HCT116 (cell line): ENCODE measurements around the gene ESYT1.
A peak's percentile ranks its signal among the peaks of the same experiment; 100 is the strongest.

ENCODE experiments used
- EZH2 ChIP-seq: fragments of 200-600 bp; sonication (generic); IDR thresholded peaks from 2 replicates; pipeline ENCODE4 v1.6.1; 2017; ENCODE audit warnings: antibody characterized with exemption, mixed run types
- FOSL1 ChIP-seq: IDR thresholded peaks from 2 replicates; pipeline ENCODE4 v1.6.1; 2012; ENCODE audit warnings: low read depth
- POLR2A ChIP-seq: IDR thresholded peaks from 2 replicates; pipeline ENCODE4 v1.7.0; 2011; ENCODE audit warnings: borderline replicate concordance; ENCODE audit not compliant: insufficient read depth, insufficient read length; ENCODE audit errors: extremely low read depth
- POLR2AphosphoS5 ChIP-seq: IDR thresholded peaks from 2 replicates; pipeline ENCODE4 v1.6.1; 2011; ENCODE audit warnings: mild to moderate bottlenecking, low read depth, low read length, moderate library complexity
- RAD21 ChIP-seq: IDR thresholded peaks from 2 replicates; pipeline ENCODE4 v1.6.1; 2012; ENCODE audit warnings: low read depth, mild to moderate bottlenecking
- TCF7L2 ChIP-seq: IDR thresholded peaks from 2 replicates; pipeline ENCODE4 v1.7.0; 2011; ENCODE audit warnings: borderline replicate concordance, inconsistent platforms; ENCODE audit not compliant: insufficient read depth, insufficient read length; ENCODE audit errors: extremely low read depth
- ZFX ChIP-seq: fragments of 450-650 bp; IDR thresholded peaks from 2 replicates; pipeline ENCODE4 v1.6.1; 2017
- ZNF274 ChIP-seq: fragments of 200-500 bp; sonication (Bioruptor generic); IDR thresholded peaks from 2 replicates; pipeline ENCODE4 v1.6.1; 2014; ENCODE audit warnings: mild to moderate bottlenecking, low read depth, low read length, inconsistent platforms
- TF ChIP-seq, protein P1 (sequence below), 3 experiments: fragments of 200-600 bp in 1 of 3; sonication (generic) in 1 of 3; IDR thresholded peaks in 2 of 3; conservative IDR thresholded peaks in 1 of 3; 2 replicates each; pipeline ENCODE4 v1.5.1; 2012 to 2017; ENCODE audit warnings: low read depth in 2 of 3, low read length in 2 of 3, antibody characterized with exemption in 1 of 3, borderline replicate concordance in 1 of 3, control low read depth in 1 of 3, mild to moderate bottlenecking in 1 of 3, mixed read lengths in 1 of 3, mixed run types in 1 of 3, moderate library complexity in 1 of 3; ENCODE audit not compliant: insufficient read depth in 1 of 3

DNA sequence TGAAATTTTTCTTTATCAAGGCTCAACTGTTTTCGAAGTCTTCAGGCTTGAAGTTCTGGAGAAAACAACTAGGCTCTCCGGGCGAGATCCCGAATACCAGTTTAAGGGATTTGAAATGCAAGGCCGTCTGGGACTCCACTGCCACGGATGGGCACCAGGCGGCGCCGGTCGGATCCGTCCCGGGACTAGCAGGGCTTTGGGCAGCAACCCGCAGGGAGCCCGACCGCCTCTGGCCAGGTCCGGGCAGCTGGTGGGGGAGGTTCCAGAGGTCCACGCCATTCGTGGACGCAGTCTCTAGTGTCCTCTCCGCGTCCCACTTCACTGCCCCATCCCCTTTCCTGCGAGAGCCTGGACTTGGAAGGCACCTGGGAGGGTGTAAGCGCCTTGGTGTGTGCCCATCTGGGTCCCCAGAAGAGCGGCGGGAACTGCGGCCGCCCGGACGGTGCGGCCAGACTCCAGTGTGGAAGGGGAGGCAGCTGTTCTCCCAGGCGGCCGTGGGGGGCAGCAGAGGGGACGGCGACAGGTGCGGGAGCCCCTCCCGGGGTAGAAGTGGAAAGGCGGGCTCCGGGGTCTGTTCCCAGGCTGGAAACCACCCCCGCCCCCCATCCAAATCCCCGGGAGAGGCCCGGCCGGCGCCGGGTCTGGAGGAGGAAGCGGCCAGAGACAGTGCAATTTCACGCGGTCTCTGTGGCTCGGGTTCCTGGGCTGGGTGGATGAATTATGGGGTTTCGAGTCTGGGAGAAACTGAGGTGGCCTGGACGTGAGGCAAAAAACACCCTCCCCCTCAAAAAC, 48.9 kb upstream of the ESYT1 start:
- peak; percentile 34 for TF ChIP-seq POLR2A
- peak; percentile 69 for TF ChIP-seq RAD21
- TF ChIP-seq POLR2AphosphoS5, result peak; percentile 47; the same call in 1 of the 2 replicates
- TF ChIP-seq, protein P1, sequence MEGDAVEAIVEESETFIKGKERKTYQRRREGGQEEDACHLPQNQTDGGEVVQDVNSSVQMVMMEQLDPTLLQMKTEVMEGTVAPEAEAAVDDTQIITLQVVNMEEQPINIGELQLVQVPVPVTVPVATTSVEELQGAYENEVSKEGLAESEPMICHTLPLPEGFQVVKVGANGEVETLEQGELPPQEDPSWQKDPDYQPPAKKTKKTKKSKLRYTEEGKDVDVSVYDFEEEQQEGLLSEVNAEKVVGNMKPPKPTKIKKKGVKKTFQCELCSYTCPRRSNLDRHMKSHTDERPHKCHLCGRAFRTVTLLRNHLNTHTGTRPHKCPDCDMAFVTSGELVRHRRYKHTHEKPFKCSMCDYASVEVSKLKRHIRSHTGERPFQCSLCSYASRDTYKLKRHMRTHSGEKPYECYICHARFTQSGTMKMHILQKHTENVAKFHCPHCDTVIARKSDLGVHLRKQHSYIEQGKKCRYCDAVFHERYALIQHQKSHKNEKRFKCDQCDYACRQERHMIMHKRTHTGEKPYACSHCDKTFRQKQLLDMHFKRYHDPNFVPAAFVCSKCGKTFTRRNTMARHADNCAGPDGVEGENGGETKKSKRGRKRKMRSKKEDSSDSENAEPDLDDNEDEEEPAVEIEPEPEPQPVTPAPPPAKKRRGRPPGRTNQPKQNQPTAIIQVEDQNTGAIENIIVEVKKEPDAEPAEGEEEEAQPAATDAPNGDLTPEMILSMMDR (IDR thresholded peaks at IDR 0.05 in 2 of 3, conservative IDR thresholded peaks at IDR 0.05 in 1 of 3; ENCODE audit: borderline replicate concordance in 1 of 3, insufficient read depth in 1 of 3, low read depth in 2 of 3, low read length in 2 of 3), result peak; percentile 62 to 86 (median 77); a peak in 5 of 6 replicates
- no peak; the same call in 1 of the 2 replicates for TF ChIP-seq FOSL1
- no peak for TF ChIP-seq EZH2
- TF ChIP-seq ZNF274, result no peak
- TF ChIP-seq ZFX, result no peak; the same call in 1 of the 2 replicates
- TF ChIP-seq TCF7L2, result no peak
